GM19452 (cell line): ENCODE measurements around the gene SSX2IP.
A peak's percentile ranks its signal among the peaks of the same experiment; 100 is the strongest.

ENCODE experiments used
- ATAC-seq: cut with Tn5 transposase; IDR thresholded peaks from one replicate; pipeline ENCODE4 v1.9.1; 2021; ENCODE audit not compliant: unreplicated experiment

The SSX2IP gene

GRCh38 chr1:84711869-84712268 is 21.6 kb upstream of the SSX2IP start:
- no peak for ATAC-seq

GRCh38 chr1:84711121-84711520 is 20.9 kb upstream of the SSX2IP start:
- no peak for ATAC-seq

- ATAC-seq, result no peak
Measured at GRCh38 chr1:84709131-84709530, 18.9 kb upstream of the SSX2IP start.

GRCh38 chr1:84708031-84708430 is 17.8 kb upstream of the SSX2IP start:
- ATAC-seq, result no peak

GRCh38 chr1:84705513-84705912 is 15.3 kb upstream of the SSX2IP start:
- ATAC-seq, result no peak

- ATAC-seq, result no peak
Measured at GRCh38 chr1:84704872-84705417, 14.7 kb upstream of the SSX2IP start.

- no peak for ATAC-seq
Measured at GRCh38 chr1:84703431-84703830, 13.2 kb upstream of the SSX2IP start.

- ATAC-seq, result no peak
Measured at GRCh38 chr1:84702143-84702542, 11.9 kb upstream of the SSX2IP start.

GRCh38 chr1:84701376-84701775 is 11.1 kb upstream of the SSX2IP start:
- ATAC-seq, result no peak

- ATAC-seq, result peak; percentile 65
Measured at GRCh38 chr1:84700070-84700469, 9.8 kb upstream of the SSX2IP start.

- no peak for ATAC-seq
Measured at GRCh38 chr1:84698151-84699110, 8.2 kb upstream of the SSX2IP start.

- ATAC-seq, result no peak
Measured at GRCh38 chr1:84693785-84694184, 3.5 kb upstream of the SSX2IP start.

GRCh38 chr1:84693005-84693404 is 2.7 kb upstream of the SSX2IP start:
- ATAC-seq, result no peak

GRCh38 chr1:84692391-84692790 is 2.1 kb upstream of the SSX2IP start:
- no peak for ATAC-seq

GRCh38 chr1:84691122-84691783 is 992 bp upstream of the SSX2IP start:
- no peak for ATAC-seq

- peak; percentile 60 for ATAC-seq
Measured at GRCh38 chr1:84689514-84690396, 506 bp downstream of the SSX2IP start.

- ATAC-seq, result no peak
Measured at GRCh38 chr1:84688463-84689061, 1.7 kb downstream of the SSX2IP start.

GRCh38 chr1:84687714-84688462 is 2.4 kb downstream of the SSX2IP start:
- no peak for ATAC-seq

- ATAC-seq, result no peak
Measured at GRCh38 chr1:84686223-84686622, 4.0 kb downstream of the SSX2IP start.

GRCh38 chr1:84683508-84683907 is 6.8 kb downstream of the SSX2IP start:
- no peak for ATAC-seq
